Lung (tissue), 12 donors: ENCODE data around the gene CRYBG1. TPM values are rescaled to one million over a fixed set of nuclear protein-coding genes. Genes with fewer than 3 reads are reported as not detected.

Experiments
- ATAC-seq: fragments of 200-7000 bp; cut with Tn5 transposase; one replicate; pipeline ENCODE4 v1.9.1; 2020; ENCODE audit warnings: moderate number of reproducible peaks; ENCODE audit not compliant: insufficient read depth, low FRiP score
- DNase-seq, 3 donors: peaks; one replicate each; pipeline ENCODE4 v3.0.0-alpha.2; 2013 to 2017
- H3K27ac ChIP-seq, 2 donors: one replicate each; pipeline ENCODE4 v1.5.1; 2013; ENCODE audit warnings: mild to moderate bottlenecking in 2 of 2, moderate library complexity in 2 of 2, control low read depth in 1 of 2, inconsistent platforms in 1 of 2, low read depth in 1 of 2, low read length in 1 of 2
- H3K27me3 ChIP-seq, 3 donors: one replicate each; pipeline ENCODE4 v1.5.1; 2013; ENCODE audit warnings: low read length in 2 of 3; ENCODE audit not compliant: control insufficient read depth in 3 of 3, insufficient read depth in 3 of 3
- H3K36me3 ChIP-seq, 4 donors: one replicate each; pipeline ENCODE4 v1.5.1; 2013; ENCODE audit warnings: low read length in 4 of 4, mild to moderate bottlenecking in 1 of 4, moderate library complexity in 1 of 4; ENCODE audit not compliant: control insufficient read depth in 4 of 4, insufficient read depth in 4 of 4
- H3K4me1 ChIP-seq, 5 donors: one replicate each; pipeline ENCODE4 v1.5.1; 2013; ENCODE audit warnings: low read length in 5 of 5, mild to moderate bottlenecking in 2 of 5, moderate library complexity in 1 of 5; ENCODE audit not compliant: control insufficient read depth in 5 of 5, insufficient read depth in 5 of 5
- H3K4me3 ChIP-seq: one replicate; pipeline ENCODE4 v1.5.1; 2013; ENCODE audit warnings: mild to moderate bottlenecking, control low read depth, moderate library complexity
- H3K9ac ChIP-seq, 2 donors: one replicate each; pipeline ENCODE4 v1.5.1; 2013; ENCODE audit warnings: low read length in 2 of 2, control low read depth in 1 of 2; ENCODE audit not compliant: insufficient read depth in 1 of 2
- H3K9me3 ChIP-seq, 4 donors: one replicate each; pipeline ENCODE4 v1.5.1; 2013; ENCODE audit warnings: low read length in 3 of 4, mild to moderate bottlenecking in 1 of 4, moderate library complexity in 1 of 4; ENCODE audit not compliant: control insufficient read depth in 4 of 4, insufficient read depth in 3 of 4
- WGBS, 2 donors: extraction: QIAGEN DNeasy Blood & Tissue Kit; methylation state at CpG; one replicate each; pipeline ENCODE4 v1.1.7; 2013; 5-methylcytosine and 5-hydroxymethylcytosine counted together
- polyA plus RNA-seq, 2 donors: library from polyadenylated mRNA; stranded (reverse); fragments of 200-250 nt; gene quantifications; one replicate each; pipeline ENCODE4 v1.2.1, GENCODE V29; 2013
- total RNA-seq, 2 donors: library from RNA; depleted of rRNA in 1 of 2; stranded (reverse); fragments of >200 nt in 1 of 2; gene quantifications; one replicate each; pipeline ENCODE4 v1.2.1, GENCODE V29; 2014 to 2021
- TF ChIP-seq, protein P1 (sequence below): IDR thresholded peaks from 2 replicates; pipeline ENCODE4 v1.5.1; 2012; ENCODE audit warnings: mild to moderate bottlenecking; ENCODE audit errors: control extremely low read depth, extremely low read depth
- donor health status: control.
- donor health status: control.
- donor health status: Bipolar disorder and iron deficiency.
- donor health status: healthy.
- donor health status: DM: yes; HTN: yes; CAD: no.

CRYBG1 gene
- total and polyA plus RNA-seq, 4 donors: 5.7 to 28.0 (median 12.6) TPM

DNA sequence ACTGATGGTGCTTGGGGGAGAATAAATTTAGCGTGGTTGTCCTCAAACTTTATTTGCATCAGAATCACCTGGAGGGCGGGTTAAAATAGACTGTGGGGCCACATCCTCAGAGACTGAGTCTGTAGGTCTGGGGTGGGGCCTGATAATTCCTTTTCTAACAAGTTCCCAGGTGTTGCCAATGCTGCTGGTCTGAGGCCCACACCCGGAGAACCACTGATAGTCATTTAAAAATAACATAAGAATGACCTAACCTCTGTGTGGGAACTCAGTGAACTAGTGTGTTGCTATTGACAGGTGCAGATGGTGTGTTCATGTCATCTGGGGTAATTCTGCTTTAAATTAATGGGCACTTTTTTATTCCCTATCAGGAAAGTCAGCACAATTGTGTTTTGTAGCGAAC is 204.0 kb downstream of the CRYBG1 start:
- Histone ChIP-seq H3K9me3 (no peaks in the 10 kb centered on the region), H3K4me3 (no peak overlapping the region), H3K4me1 (no peaks in the 10 kb centered on the region), H3K27ac (no peak overlapping the region), H3K36me3 (peaks cover 0 to 4% (median 2%) of the 10 kb centered on the region in 4 donors), H3K27me3 (no peaks in the 10 kb centered on the region), H3K9ac (no peak overlapping the region)
- DNase-seq (no peak), ATAC-seq (no peak)
- TF ChIP-seq, protein P1, sequence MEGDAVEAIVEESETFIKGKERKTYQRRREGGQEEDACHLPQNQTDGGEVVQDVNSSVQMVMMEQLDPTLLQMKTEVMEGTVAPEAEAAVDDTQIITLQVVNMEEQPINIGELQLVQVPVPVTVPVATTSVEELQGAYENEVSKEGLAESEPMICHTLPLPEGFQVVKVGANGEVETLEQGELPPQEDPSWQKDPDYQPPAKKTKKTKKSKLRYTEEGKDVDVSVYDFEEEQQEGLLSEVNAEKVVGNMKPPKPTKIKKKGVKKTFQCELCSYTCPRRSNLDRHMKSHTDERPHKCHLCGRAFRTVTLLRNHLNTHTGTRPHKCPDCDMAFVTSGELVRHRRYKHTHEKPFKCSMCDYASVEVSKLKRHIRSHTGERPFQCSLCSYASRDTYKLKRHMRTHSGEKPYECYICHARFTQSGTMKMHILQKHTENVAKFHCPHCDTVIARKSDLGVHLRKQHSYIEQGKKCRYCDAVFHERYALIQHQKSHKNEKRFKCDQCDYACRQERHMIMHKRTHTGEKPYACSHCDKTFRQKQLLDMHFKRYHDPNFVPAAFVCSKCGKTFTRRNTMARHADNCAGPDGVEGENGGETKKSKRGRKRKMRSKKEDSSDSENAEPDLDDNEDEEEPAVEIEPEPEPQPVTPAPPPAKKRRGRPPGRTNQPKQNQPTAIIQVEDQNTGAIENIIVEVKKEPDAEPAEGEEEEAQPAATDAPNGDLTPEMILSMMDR: no peak
- 69 to 87% methylated on average over 4 of the region's 4 CpGs for WGBS, 2 donors

DNA sequence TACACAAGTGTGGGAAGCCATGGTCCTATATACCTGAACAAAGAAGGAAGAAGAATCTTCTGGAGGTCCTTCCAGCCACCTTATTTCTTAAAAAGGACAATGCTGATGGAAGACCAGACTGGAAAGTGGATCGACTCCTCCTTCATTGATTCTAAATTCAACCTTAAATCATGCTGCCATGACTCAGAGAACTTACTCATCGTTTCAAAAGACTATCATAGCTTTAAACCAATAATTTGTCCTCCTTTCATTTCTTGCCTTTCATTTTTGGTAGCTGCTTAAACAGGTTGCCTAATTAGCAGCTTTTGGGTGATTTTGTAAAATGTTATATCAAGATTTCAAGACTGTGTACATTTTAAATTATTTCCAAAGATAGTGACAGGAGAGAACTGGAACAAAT is 208.0 kb downstream of the CRYBG1 start:
- H3K4me3 ChIP-seq: no peak overlapping the region
- no peaks in the 10 kb centered on the region for H3K4me1 ChIP-seq
- no peak for ATAC-seq
- 92 to 96% methylated on average over 2 of the region's 2 CpGs for WGBS, 2 donors
- H3K9me3 ChIP-seq: no peaks in the 10 kb centered on the region
- no peak overlapping the region for H3K9ac ChIP-seq
- TF ChIP-seq, protein P1: no peak
- no peak for DNase-seq
- peaks cover 0 to 15% (median 2%) of the 10 kb centered on the region in 4 donors for H3K36me3 ChIP-seq
- no peak overlapping the region for H3K27ac ChIP-seq
- H3K27me3 ChIP-seq: no peaks in the 10 kb centered on the region

- H3K36me3 ChIP-seq: peaks cover 0 to 15% (median 2%) of the 10 kb centered on the region in 4 donors
- H3K9ac ChIP-seq: no peak overlapping the region
- H3K27ac ChIP-seq: no peak overlapping the region
- no peaks in the 10 kb centered on the region for H3K9me3 ChIP-seq
- no peak for ATAC-seq
- H3K27me3 ChIP-seq: no peaks in the 10 kb centered on the region
- DNase-seq: no peak
- TF ChIP-seq, protein P1: no peak
- 83 to 100% methylated on average over 4 of the region's 4 CpGs for WGBS, 2 donors
- H3K4me1 ChIP-seq: no peaks in the 10 kb centered on the region
- no peak overlapping the region for H3K4me3 ChIP-seq
These were observed 208.9 kb downstream of the CRYBG1 start for GRCh38 chr6:106569428-106569827.

GRCh38 chr6:106572436-106572835 is 211.9 kb downstream of the CRYBG1 start:
- no peak for DNase-seq

More at GRCh38 chr6:106572436-106572835, 211.9 kb downstream of the CRYBG1 start:
- Histone ChIP-seq H3K9me3 (no peaks in the 10 kb centered on the region), H3K4me1 (no peaks in the 10 kb centered on the region), H3K27me3 (no peaks in the 10 kb centered on the region), H3K9ac (no peak overlapping the region), H3K36me3 (peaks cover 0 to 14% (median 0%) of the 10 kb centered on the region in 4 donors), H3K4me3 (no peak overlapping the region), H3K27ac (no peak overlapping the region)
- TF ChIP-seq, protein P1: no peak
- WGBS, 2 donors: 72 to 90% methylated on average over 5 of the region's 5 CpGs
- no peak for ATAC-seq
